GM12878 (cell line): ENCODE data around the gene ZSWIM6. TPM values are rescaled to one million over a fixed set of nuclear protein-coding genes. Genes with fewer than 3 reads are reported as not detected.

Source experiments
- ATAC-seq: fragments of 200-7000 bp; cut with Tn5 transposase; 3 replicates; pipeline ENCODE4 v1.9.1; 2020; ENCODE audit warnings: mild to moderate bottlenecking, moderate library complexity
- BruUV-seq: library from RNA; stranded (reverse); fragments of 400-500 nt; replicated peaks from 2 replicates; lab custom pipeline; 2021; lab: Mats Ljungman, UMichigan
- CTCF ChIA-PET: fragments of 300-600 bp; sonication (Branson Sonifier 250); formaldehyde crosslinking; extraction: SDS; loops from one replicate; lab custom pipeline; 2021; ENCODE audit warnings: inconsistent platforms; lab: Yijun Ruan, JAX
- POLR2A ChIA-PET: fragments of 350-600 bp; formaldehyde crosslinking; extraction: SDS; loops from one replicate; lab custom pipeline; 2021; ENCODE audit warnings: inconsistent platforms; lab: Charles Lee
- RAD21 ChIA-PET: fragments of 300-600 bp; sonication (Branson Sonifier 250); formaldehyde crosslinking; loops from one replicate; lab custom pipeline; 2023; ENCODE audit warnings: antibody characterized with exemption; ENCODE audit not compliant: unreplicated experiment; lab: Charles Lee
- SMC1A ChIA-PET: fragments of 300-600 bp; sonication (Branson Sonifier 250); formaldehyde crosslinking; loops from one replicate; lab custom pipeline; 2023; ENCODE audit not compliant: unreplicated experiment, uncharacterized antibody; lab: Charles Lee
- DNase-seq: peaks from one replicate; pipeline ENCODE4 v3.0.0-alpha.2; 2011; ENCODE audit warnings: low read depth, low spot score
- FAIRE-seq: peaks from 3 replicates; lab custom pipeline; 2011; peaks lifted over from hg19 to GRCh38; lab: Jason Lieb, UNC
- H2AFZ ChIP-seq: 2 replicates; pipeline ENCODE4 v1.6.0; 2011; ENCODE audit warnings: low read depth, low read length, control low read depth; ENCODE audit not compliant: control insufficient read depth
- H3K27ac ChIP-seq: 2 replicates; pipeline ENCODE4 v1.5.1; 2011; ENCODE audit warnings: control low read depth; ENCODE audit not compliant: control insufficient read depth, insufficient read depth
- H3K27me3 ChIP-seq, 2 experiments: replicated peaks in 1 of 2; 2 replicates each; pipeline versions ENCODE4 v1.6.0 to v1.6.1; 2011; ENCODE audit warnings: low read length in 1 of 2; ENCODE audit not compliant: control insufficient read depth in 2 of 2, insufficient read depth in 2 of 2
- H3K36me3 ChIP-seq, 2 experiments: 2 replicates each; pipeline ENCODE4 v1.5.1; 2011; ENCODE audit warnings: low read length in 1 of 2; ENCODE audit not compliant: control insufficient read depth in 2 of 2, insufficient read depth in 2 of 2
- H3K4me1 ChIP-seq: 2 replicates; pipeline ENCODE4 v1.6.1; 2011; ENCODE audit warnings: mild to moderate bottlenecking, low read length, moderate library complexity, mixed read lengths; ENCODE audit not compliant: control insufficient read depth, insufficient read depth
- H3K4me2 ChIP-seq: 2 replicates; pipeline ENCODE4 v1.6.0; 2011; ENCODE audit warnings: control low read depth; ENCODE audit not compliant: control insufficient read depth, insufficient read depth
- H3K4me3 ChIP-seq: fragments of 200-600 bp; sonication (generic); 2 replicates; pipeline ENCODE4 v1.5.1; 2016
- H3K79me2 ChIP-seq: 2 replicates; pipeline ENCODE4 v1.6.0; 2011; ENCODE audit warnings: low read length; ENCODE audit not compliant: control insufficient read depth, insufficient read depth
- H3K9ac ChIP-seq: 2 replicates; pipeline ENCODE4 v1.8.0; 2011; ENCODE audit warnings: low read length, control low read depth, mixed read lengths; ENCODE audit not compliant: control insufficient read depth, insufficient read depth
- H3K9me3 ChIP-seq: replicated peaks from 3 replicates; pipeline ENCODE4 v1.5.1; 2011; ENCODE audit warnings: mild to moderate bottlenecking, low read length; ENCODE audit not compliant: control insufficient read depth, insufficient read depth
- H4K20me1 ChIP-seq: 2 replicates; pipeline ENCODE4 v1.6.0; 2011; ENCODE audit not compliant: control insufficient read depth, insufficient read depth
- ATF3 ChIP-seq: IDR thresholded peaks from 2 replicates; pipeline ENCODE4 v1.6.1; 2011; ENCODE audit warnings: low read depth, mild to moderate bottlenecking, low read length, moderate library complexity, borderline replicate concordance; ENCODE audit errors: extremely low read depth
- CEBPB ChIP-seq, 2 experiments: fragments of 150-350 bp in 1 of 2; IDR thresholded peaks; 2 replicates each; pipeline ENCODE4 v1.6.1; 2012 to 2014; ENCODE audit warnings: low read depth in 2 of 2, low read length in 2 of 2, borderline replicate concordance in 1 of 2, inconsistent platforms in 1 of 2
- CEBPZ ChIP-seq: fragments of 150-350 bp; IDR thresholded peaks from 2 replicates; pipeline ENCODE4 v1.6.1; 2016; ENCODE audit warnings: low read depth, low read length
- HCFC1 ChIP-seq: fragments of 150-350 bp; IDR thresholded peaks from 2 replicates; pipeline ENCODE4 v1.6.1; 2014; ENCODE audit warnings: low read length
- IRF4 ChIP-seq: IDR thresholded peaks from 2 replicates; pipeline ENCODE4 v1.6.1; 2011; ENCODE audit warnings: low read depth, low read length
- NFXL1 ChIP-seq: fragments of 450-650 bp; IDR thresholded peaks from 2 replicates; pipeline ENCODE4 v1.6.1; 2017; ENCODE audit warnings: antibody characterized with exemption, mild to moderate bottlenecking, borderline replicate concordance
- NFYA ChIP-seq: IDR thresholded peaks from 2 replicates; pipeline ENCODE4 v1.6.1; 2011; ENCODE audit warnings: low read depth, mild to moderate bottlenecking, low read length, improper control_type of control experiment, borderline replicate concordance
- NR2F1 ChIP-seq: fragments of 450-650 bp; conservative IDR thresholded peaks from 2 replicates; pipeline ENCODE4 v1.6.1; 2017; ENCODE audit warnings: mild to moderate bottlenecking
- RELA ChIP-seq: fragments of 450-650 bp; IDR thresholded peaks from 2 replicates; pipeline ENCODE4 v1.8.0; 2014; ENCODE audit warnings: borderline replicate concordance; ENCODE audit not compliant: partially characterized antibody
- SKIL ChIP-seq: fragments of 450-650 bp; IDR thresholded peaks from 2 replicates; pipeline ENCODE4 v1.6.1; 2017; ENCODE audit warnings: mild to moderate bottlenecking, low read depth, inconsistent platforms; ENCODE audit not compliant: poor library complexity, severe bottlenecking
- TAF1 ChIP-seq: IDR thresholded peaks from 2 replicates; pipeline ENCODE4 v1.6.1; 2011; ENCODE audit warnings: mild to moderate bottlenecking, low read depth, low read length, borderline replicate concordance
- TARDBP ChIP-seq: IDR thresholded peaks from 2 replicates; pipeline ENCODE4 v1.6.1; 2016; ENCODE audit warnings: borderline replicate concordance
- ZBED1 ChIP-seq: IDR thresholded peaks from 2 replicates; pipeline ENCODE4 v1.6.1; 2016; ENCODE audit warnings: borderline replicate concordance
- WGBS: methylation state at CpG from one replicate; pipeline ENCODE4 v1.1.6; 2016; ENCODE audit warnings: low lambda C conversion rate; ENCODE audit not compliant: insufficient replicate concordance, insufficient coverage; ENCODE audit errors: missing lambda C conversion rate; 5-methylcytosine and 5-hydroxymethylcytosine counted together
- in situ Hi-C: fragments of 300-500 bp; cut with MboI; formaldehyde crosslinking; loops from 9 replicates; pipeline ENCODE4 v1.14.3; 2018; ENCODE audit warnings: mixed read lengths
- intact Hi-C: fragments of 100-400 bp; cut with micrococcal nuclease; formaldehyde crosslinking; loops from one replicate; pipeline ENCODE4 v1.14.2; 2022; ENCODE audit not compliant: unreplicated experiment
- polyA plus RNA-seq, 11 experiments: library from polyadenylated mRNA; depleted of rRNA in 4 of 11; unstranded in 6 of 11; stranded (reverse) in 5 of 11; fragments of >200 nt; fragmentation: Nextera tagmentation in 4 of 11; fragmentation: Illumina TruSeq in 1 of 11; extraction: Ambion mirVana in 4 of 11; extraction: Trizol in 1 of 11; gene quantifications; 1 replicate in 1 of 11; 2 replicates in 10 of 11; pipeline versions ENCODE4 v1.2.1 to v1.2.3, GENCODE V29; 2011 to 2016; ENCODE audit warnings: inconsistent platforms in 2 of 11, missing spikeins in 2 of 11, low read depth in 1 of 11
- total RNA-seq, 4 experiments: library from RNA; depleted of rRNA in 3 of 4; stranded (reverse); fragments of >200 nt in 3 of 4; fragmentation: Illumina TruSeq in 1 of 4; extraction: Trizol in 1 of 4; gene quantifications; 2 replicates each; pipeline versions ENCODE4 v1.2.1 to v1.2.3, GENCODE V29; 2013 to 2021
- TF ChIP-seq, protein P1 (sequence below): IDR thresholded peaks from 2 replicates; pipeline ENCODE4 v1.6.1; 2011; ENCODE audit warnings: borderline replicate concordance, low read depth, mild to moderate bottlenecking, moderate library complexity, mixed read lengths, low read length; ENCODE audit not compliant: insufficient read depth; ENCODE audit errors: extremely low read length
- TF ChIP-seq, protein P2 (sequence below): fragments of 450-650 bp; IDR thresholded peaks from 2 replicates; pipeline ENCODE4 v1.6.1; 2016; ENCODE audit warnings: mild to moderate bottlenecking

Gene ZSWIM6
- total and polyA plus RNA-seq, 10 of the 15 experiments (the other 5 are each of a cell fraction or from before 2014, with no cell fraction given) = 0.53 to 6.2 (median 3.4) TPM

DNA sequence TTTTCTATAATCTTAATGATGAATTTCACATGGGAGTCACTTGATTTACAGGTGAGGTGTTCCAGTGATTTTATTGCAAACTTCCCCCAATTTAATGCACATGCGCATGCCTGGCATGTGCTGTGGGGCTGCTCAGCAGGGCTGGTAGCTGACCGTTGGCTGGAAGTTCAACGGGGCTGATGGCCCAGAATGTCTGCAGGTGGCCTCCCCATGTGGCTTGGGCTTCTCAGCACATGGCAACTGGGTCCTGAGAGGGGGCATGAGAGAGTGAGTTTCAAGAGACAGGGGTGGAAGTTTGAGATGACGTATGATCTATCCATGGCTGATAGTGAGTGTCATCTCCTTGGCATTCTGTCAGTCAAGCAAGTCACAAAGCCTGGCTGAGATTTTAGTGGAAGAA, 259.8 kb downstream of the ZSWIM6 start:
- SMC1A ChIA-PET = no interaction called here
- H3K4me2 ChIP-seq = no peak overlapping the region
- DNase-seq = no peak
- no peaks in the 10 kb centered on the region for H3K36me3 ChIP-seq
- WGBS = 61% methylated on average over 4 of the region's 4 CpGs
- intact Hi-C loops = no loop called here
- H3K4me3 ChIP-seq = no peak overlapping the region
- FAIRE-seq = no peak
- no peak overlapping the region for H3K27ac ChIP-seq
- H3K27me3 ChIP-seq = peaks cover 0 to 2% of the 10 kb centered on the region in 2 experiments; a peak in 1 of 4 replicates
- H3K4me1 ChIP-seq = no peaks in the 10 kb centered on the region
- no peaks in the 10 kb centered on the region for H3K79me2 ChIP-seq
- no peak for ATAC-seq
- H3K9me3 ChIP-seq = no peaks in the 10 kb centered on the region
- in situ Hi-C loops = no loop called here
- H2AFZ ChIP-seq = no peak overlapping the region
- POLR2A ChIA-PET = no interaction called here
- H4K20me1 ChIP-seq = no peaks in the 10 kb centered on the region
- RAD21 ChIA-PET = no interaction called here
- no TSS peak for BruUV-seq
- no peak overlapping the region for H3K9ac ChIP-seq
- CTCF ChIA-PET = no interaction called here
- TF ChIP-seq ATF3 (no peak), NFYA (no peak), IRF4 (no peak), CEBPB (IDR thresholded peaks at IDR 0.05; ENCODE audit: borderline replicate concordance in 1 of 2, low read depth in 2 of 2, low read length in 2 of 2) (no peak), NR2F1 (no peak), CEBPZ (no peak), HCFC1 (no peak), TAF1 (no peak), ZBED1 (no peak), RELA (no peak), NFXL1 (no peak), SKIL (no peak), TARDBP (no peak)
- TF ChIP-seq, protein P1, sequence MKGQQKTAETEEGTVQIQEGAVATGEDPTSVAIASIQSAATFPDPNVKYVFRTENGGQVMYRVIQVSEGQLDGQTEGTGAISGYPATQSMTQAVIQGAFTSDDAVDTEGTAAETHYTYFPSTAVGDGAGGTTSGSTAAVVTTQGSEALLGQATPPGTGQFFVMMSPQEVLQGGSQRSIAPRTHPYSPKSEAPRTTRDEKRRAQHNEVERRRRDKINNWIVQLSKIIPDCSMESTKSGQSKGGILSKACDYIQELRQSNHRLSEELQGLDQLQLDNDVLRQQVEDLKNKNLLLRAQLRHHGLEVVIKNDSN = no peak
- TF ChIP-seq, protein P2, sequence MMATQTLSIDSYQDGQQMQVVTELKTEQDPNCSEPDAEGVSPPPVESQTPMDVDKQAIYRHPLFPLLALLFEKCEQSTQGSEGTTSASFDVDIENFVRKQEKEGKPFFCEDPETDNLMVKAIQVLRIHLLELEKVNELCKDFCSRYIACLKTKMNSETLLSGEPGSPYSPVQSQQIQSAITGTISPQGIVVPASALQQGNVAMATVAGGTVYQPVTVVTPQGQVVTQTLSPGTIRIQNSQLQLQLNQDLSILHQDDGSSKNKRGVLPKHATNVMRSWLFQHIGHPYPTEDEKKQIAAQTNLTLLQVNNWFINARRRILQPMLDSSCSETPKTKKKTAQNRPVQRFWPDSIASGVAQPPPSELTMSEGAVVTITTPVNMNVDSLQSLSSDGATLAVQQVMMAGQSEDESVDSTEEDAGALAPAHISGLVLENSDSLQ = no peak
